ENCODE results near the gene FPGS. TPM values are rescaled to one million over a fixed set of nuclear protein-coding genes. Genes with fewer than 3 reads are reported as not detected.
A peak's percentile ranks its signal among the peaks of the same experiment; 100 is the strongest.

Gene FPGS
- total and polyA plus RNA-seq, 9 donors: 18.9 to 209 (median 154) TPM

GRCh38 chr9:127783111-127784008 is 19.3 kb upstream of the FPGS start:
- DNase-seq: peak in 3 of 5 donors; percentile 51 to 58 (median 56)
- intact Hi-C loops (cut with DNase I): loop anchor here in 3 of 4 donors (2.0 to 10.0 kb wide), 4 partner anchors 41 to 81 kb away; partner anchors contain the start of gene TOR2A (in 2 of the 3)
- Histone ChIP-seq H3K9me3 (no peaks in the 10 kb centered on the region), H3K27me3 (no peaks in the 10 kb centered on the region), H3K27ac (no peak overlapping the region), H3K36me3 (no peaks in the 10 kb centered on the region), H3K4me3 (no peak overlapping the region), H3K4me1 (ENCODE audit: insufficient read depth) (peaks cover 8% of the 10 kb centered on the region)
- 76 to 82% (median 81%) methylated on average over 20 of the region's 20 CpGs for WGBS, 3 donors
- TF ChIP-seq POLR2A (IDR thresholded peaks at IDR 0.05) (no peak), CTCF (IDR thresholded peaks at IDR 0.05) (no peak), EP300 (IDR thresholded peaks at IDR 0.05) (no peak)

- DNase-seq: peak; percentile 86 to 93 (median 92)
- H3K27me3 ChIP-seq: no peaks in the 10 kb centered on the region
- H3K4me1 ChIP-seq (ENCODE audit: insufficient read depth): peaks cover 11% of the 10 kb centered on the region
- WGBS, 3 donors: 0 to 1% (median 1%) methylated on average over 39 to 118 of the region's 123 CpGs
- intact Hi-C loops (cut with DNase I): loop anchor here in 3 of 4 donors (1.0 to 10.0 kb wide), 6 partner anchors 50 to 198 kb away; partner anchors contain the start of genes TOR2A (in 2 of the 3) and ST6GALNAC4 (in 1 of the 3)
- H3K4me3 ChIP-seq: peak overlapping the region; percentile 100
- peak; percentile 11 for TF ChIP-seq POLR2A (IDR thresholded peaks at IDR 0.05)
- no peak for TF ChIP-seq EP300 (IDR thresholded peaks at IDR 0.05)
- peak; percentile 92 to 96 (median 95) for TF ChIP-seq CTCF (IDR thresholded peaks at IDR 0.05)
- H3K27ac ChIP-seq: peak overlapping the region; percentile 95 to 96
- no peaks in the 10 kb centered on the region for H3K9me3 ChIP-seq
- H3K36me3 ChIP-seq: no peaks in the 10 kb centered on the region
Measured at GRCh38 chr9:127785023-127785932, 17.4 kb upstream of the FPGS start.

- WGBS, 3 donors: 0 to 1% (median 0%) methylated on average over 60 to 75 of the region's 75 CpGs
- no peak for TF ChIP-seq EP300 (IDR thresholded peaks at IDR 0.05)
- TF ChIP-seq CTCF (IDR thresholded peaks at IDR 0.05): peak in 1 of 3 donors; percentile 26
- peak; percentile 75 for TF ChIP-seq POLR2A (IDR thresholded peaks at IDR 0.05)
- intact Hi-C loops (cut with DNase I): loop anchor here in 3 of 4 donors (1.0 to 10.0 kb wide), 6 partner anchors 51 to 199 kb away; partner anchors contain the start of genes TOR2A (in 2 of the 3) and ST6GALNAC4 (in 1 of the 3)
- H3K27me3 ChIP-seq: no peaks in the 10 kb centered on the region
- H3K36me3 ChIP-seq: no peaks in the 10 kb centered on the region
- H3K27ac ChIP-seq: peak within 1 kb of the TSS; percentile 95 to 96
- H3K9me3 ChIP-seq: no peaks in the 10 kb centered on the region
- peak; percentile 91 to 95 (median 93) for DNase-seq
- H3K4me1 ChIP-seq (ENCODE audit: insufficient read depth): peaks cover 11% of the 10 kb centered on the region
- peak within 1 kb of the TSS; percentile 100 for H3K4me3 ChIP-seq
Measured at GRCh38 chr9:127785933-127786772, 16.5 kb upstream of the FPGS start, which contains the start of gene CDK9. Gene CDK9 (plus strand): TSS chr9:127786034. CDS start chr9:127786149, 115 bp downstream.

Data from ovary (tissue), 9 donors.